Endothelial cell of umbilical vein (primary cell): ENCODE data around the gene NME7.

Source experiments
- FOS ChIP-seq: IDR thresholded peaks from 2 replicates; pipeline ENCODE4 v1.6.1; 2011; ENCODE audit warnings: mild to moderate bottlenecking, low read length, moderate library complexity, borderline replicate concordance; ENCODE audit not compliant: insufficient read depth
- POLR2AphosphoS5 ChIP-seq: IDR thresholded peaks from 2 replicates; pipeline ENCODE4 v1.6.1; 2012; ENCODE audit warnings: low read depth, mild to moderate bottlenecking, control low read depth, low read length, moderate library complexity; ENCODE audit not compliant: insufficient read depth
- TF ChIP-seq, protein P1 (sequence below), 2 donors: IDR thresholded peaks; 1 replicate in 1 of 2; 2 replicates in 1 of 2; pipeline ENCODE4 v1.5.1; 2011; ENCODE audit warnings: low read length in 2 of 2, mild to moderate bottlenecking in 2 of 2, moderate library complexity in 2 of 2, control low read depth in 1 of 2, inconsistent platforms in 1 of 2, low read depth in 1 of 2; ENCODE audit not compliant: insufficient read depth in 1 of 2; ENCODE audit errors: extremely low read depth in 1 of 2

DNA sequence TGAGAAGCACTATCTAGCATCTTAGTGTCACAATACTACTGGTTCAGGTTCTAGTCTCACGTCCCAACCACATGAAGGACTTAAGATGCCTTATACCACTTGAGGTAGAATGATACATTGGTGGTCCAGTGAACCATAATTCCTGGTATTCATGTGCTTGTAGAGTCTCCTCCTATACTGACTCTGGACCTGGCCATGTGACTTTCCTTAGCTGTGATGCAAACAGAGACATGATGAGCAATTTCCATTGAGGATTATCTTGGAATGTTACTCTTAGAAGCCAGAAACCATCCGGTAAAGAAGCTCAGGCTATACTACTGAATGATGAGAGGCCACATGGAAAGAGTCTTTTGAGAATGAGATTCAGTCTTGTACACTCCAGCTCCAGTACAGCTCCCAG lies 105.7 kb downstream of the NME7 start:
- TF ChIP-seq POLR2AphosphoS5, result no peak
- TF ChIP-seq, protein P1, sequence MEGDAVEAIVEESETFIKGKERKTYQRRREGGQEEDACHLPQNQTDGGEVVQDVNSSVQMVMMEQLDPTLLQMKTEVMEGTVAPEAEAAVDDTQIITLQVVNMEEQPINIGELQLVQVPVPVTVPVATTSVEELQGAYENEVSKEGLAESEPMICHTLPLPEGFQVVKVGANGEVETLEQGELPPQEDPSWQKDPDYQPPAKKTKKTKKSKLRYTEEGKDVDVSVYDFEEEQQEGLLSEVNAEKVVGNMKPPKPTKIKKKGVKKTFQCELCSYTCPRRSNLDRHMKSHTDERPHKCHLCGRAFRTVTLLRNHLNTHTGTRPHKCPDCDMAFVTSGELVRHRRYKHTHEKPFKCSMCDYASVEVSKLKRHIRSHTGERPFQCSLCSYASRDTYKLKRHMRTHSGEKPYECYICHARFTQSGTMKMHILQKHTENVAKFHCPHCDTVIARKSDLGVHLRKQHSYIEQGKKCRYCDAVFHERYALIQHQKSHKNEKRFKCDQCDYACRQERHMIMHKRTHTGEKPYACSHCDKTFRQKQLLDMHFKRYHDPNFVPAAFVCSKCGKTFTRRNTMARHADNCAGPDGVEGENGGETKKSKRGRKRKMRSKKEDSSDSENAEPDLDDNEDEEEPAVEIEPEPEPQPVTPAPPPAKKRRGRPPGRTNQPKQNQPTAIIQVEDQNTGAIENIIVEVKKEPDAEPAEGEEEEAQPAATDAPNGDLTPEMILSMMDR (IDR thresholded peaks at IDR 0.05; ENCODE audit: extremely low read depth in 1 of 2, insufficient read depth in 1 of 2, low read depth in 1 of 2, low read length in 2 of 2), result no peak
- no peak for TF ChIP-seq FOS
